COR-L47 (cell line): ENCODE measurements around the gene RPL4.

Experiments used
- DNase-seq: peaks from one replicate; lab custom pipeline; 2025; lab: John Stamatoyannopoulos, UW

Gene RPL4

DNA sequence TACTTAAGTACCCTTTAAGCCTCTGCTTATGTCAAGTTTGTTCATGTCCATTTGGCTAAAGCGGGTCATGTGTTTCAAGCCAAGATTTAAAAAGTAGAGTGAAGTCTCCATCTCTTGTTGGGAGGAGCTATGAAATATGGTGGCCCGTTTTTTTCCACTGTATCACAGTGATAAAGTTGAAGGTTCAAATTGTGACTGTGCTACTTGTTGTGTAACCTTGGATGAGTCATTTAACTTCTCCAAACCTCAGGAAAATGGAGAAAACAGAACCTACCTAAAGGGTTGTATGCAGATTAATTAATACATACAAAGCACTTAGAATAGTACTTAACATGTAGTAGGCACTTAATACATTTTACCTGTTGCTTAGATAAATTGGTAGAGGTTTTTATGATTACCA, 50.5 kb downstream of the RPL4 start:
- DNase-seq, result no peak

DNA sequence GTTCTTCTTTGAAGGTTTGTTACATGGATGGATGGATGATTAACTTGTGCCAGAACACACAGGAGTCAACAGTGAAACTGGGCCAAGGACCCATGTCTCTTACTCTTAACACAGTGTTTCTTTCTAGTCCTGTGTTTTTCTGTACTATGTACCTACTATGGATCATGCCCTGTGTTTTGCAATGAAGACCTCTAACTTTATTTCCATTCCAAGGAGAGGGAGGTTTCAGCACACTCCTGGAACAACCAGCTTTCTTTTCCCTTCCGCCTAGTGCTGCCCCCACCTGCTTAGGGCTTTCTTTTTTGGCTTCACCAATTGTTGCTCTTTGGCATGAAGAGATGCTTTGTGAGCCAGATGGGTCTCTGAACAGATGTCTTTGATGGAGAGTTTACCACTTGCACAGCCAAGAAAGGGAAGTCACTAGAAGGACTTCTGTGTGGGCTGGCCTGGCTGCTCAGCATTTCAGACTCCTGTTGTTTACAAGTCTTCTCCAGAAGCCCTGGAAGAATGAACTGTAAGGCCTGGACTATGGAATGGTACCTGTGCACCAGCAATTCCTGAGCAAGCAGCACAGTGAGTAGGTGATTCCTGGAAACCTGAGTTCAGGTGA, 51.6 kb downstream of the RPL4 start:
- no peak for DNase-seq

DNA sequence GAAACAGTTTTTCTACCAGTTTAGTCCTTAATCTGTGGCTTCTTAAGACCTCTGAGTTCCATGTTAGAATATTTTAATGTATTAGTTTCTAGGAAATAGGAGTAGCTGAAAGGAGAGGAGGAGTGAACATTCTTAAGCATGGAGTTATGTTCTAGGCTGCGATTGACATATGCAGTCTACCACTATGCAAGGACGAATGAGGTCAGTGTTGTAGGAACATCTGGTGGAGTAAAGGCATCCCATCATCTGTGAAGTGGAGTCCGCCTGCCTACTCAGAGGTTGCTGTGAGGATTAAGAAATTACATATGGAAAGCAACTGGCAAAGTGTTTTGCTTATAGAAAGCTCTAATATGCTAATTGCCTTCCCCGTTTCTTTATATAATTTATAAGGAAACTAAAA, 52.2 kb downstream of the RPL4 start:
- no peak for DNase-seq
